Measurements from ENCODE around the gene NRAP. TPM values are rescaled to one million over a fixed set of nuclear protein-coding genes. Genes with fewer than 3 reads are reported as not detected.

The NRAP gene
- total and polyA plus RNA-seq, 12 donors: 168 to 1,999 (median 1,161) TPM

DNA sequence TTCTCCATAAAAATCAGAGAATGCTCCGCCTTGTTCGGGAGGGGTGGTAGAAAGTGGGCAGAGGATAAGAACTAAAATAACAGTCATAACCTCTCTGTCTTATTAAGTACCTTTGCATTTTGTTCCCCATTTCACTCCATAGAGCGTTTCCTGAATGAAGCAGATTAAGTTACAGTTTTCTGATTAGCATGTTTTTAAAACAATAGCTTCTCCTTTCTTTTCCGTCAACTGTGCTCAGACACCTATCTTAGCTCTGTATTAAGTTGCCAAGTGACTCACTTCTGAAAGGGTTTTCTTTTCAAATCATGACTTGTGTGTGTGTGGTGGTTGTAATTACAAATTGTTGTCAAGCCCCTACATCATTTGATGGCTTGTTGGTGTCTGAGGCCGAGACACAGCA is 109.6 kb downstream of the NRAP start:
- TF ChIP-seq, protein P1, sequence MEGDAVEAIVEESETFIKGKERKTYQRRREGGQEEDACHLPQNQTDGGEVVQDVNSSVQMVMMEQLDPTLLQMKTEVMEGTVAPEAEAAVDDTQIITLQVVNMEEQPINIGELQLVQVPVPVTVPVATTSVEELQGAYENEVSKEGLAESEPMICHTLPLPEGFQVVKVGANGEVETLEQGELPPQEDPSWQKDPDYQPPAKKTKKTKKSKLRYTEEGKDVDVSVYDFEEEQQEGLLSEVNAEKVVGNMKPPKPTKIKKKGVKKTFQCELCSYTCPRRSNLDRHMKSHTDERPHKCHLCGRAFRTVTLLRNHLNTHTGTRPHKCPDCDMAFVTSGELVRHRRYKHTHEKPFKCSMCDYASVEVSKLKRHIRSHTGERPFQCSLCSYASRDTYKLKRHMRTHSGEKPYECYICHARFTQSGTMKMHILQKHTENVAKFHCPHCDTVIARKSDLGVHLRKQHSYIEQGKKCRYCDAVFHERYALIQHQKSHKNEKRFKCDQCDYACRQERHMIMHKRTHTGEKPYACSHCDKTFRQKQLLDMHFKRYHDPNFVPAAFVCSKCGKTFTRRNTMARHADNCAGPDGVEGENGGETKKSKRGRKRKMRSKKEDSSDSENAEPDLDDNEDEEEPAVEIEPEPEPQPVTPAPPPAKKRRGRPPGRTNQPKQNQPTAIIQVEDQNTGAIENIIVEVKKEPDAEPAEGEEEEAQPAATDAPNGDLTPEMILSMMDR (IDR thresholded peaks at IDR 0.05): no peak
- intact Hi-C loops (cut with DNase I): no loop called here
- Histone ChIP-seq H3K4me1 (peaks cover 0 to 16% (median 6%) of the 10 kb centered on the region in 9 donors), H3K27ac (no peak overlapping the region), H3K36me3 (no peaks in the 10 kb centered on the region), H3K9me3 (no peaks in the 10 kb centered on the region), H3K27me3 (peaks cover 0 to 45% (median 13%) of the 10 kb centered on the region in 7 donors), H3K4me3 (no peak overlapping the region)
- DNase-seq (no peak), ATAC-seq (no peak)
- 65 to 83% methylated on average over 5 of the region's 5 CpGs for WGBS, 2 donors

DNA sequence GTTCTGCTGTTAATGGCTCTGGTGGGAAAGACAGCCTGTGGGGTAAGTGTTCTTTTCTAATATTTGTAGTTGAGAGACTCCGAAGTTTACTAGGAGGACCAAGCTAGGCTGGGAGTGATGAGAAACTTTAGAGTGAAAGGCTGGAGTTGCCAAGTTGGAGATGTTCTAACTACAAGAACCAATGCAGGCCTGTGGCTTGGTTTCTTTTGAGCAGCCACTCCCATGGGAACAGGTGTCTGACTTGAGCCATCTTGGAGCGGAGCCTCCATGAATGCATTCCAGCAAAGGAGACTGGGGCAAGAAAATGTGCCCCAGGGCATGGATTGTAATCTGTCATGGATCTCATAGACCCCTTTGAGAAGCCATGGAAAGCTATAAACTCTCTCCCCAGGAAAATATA is 110.7 kb downstream of the NRAP start:
- Histone ChIP-seq H3K4me1 (peaks cover 0 to 14% (median 6%) of the 10 kb centered on the region in 9 donors), H3K27ac (no peak overlapping the region), H3K36me3 (no peaks in the 10 kb centered on the region), H3K4me3 (no peak overlapping the region), H3K27me3 (peaks cover 0 to 35% (median 11%) of the 10 kb centered on the region in 7 donors), H3K9me3 (no peaks in the 10 kb centered on the region)
- TF ChIP-seq, protein P1 (IDR thresholded peaks at IDR 0.05): no peak
- WGBS, 2 donors: 96 to 98% methylated on average over 2 of the region's 2 CpGs
- intact Hi-C loops (cut with DNase I): no loop called here
- ATAC-seq: no peak
- DNase-seq: no peak

DNA sequence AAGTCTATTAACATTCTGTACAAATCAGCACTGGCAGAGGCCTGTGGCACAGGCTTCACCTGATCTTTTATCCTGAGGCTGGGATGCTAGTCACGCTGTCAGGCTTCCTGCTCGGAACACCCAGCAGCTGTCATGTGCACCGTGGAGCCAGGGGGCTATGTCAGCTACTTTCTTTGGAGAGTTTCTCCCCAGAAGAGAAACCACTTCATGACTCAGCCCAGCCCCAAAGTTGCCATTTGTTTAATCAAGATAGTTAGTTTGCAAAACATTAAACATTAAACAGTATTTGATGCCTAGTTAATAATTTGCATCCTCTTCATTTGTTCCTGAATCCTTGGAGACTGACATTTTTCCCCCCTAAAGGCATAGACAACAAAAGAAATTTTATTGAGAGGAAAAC is 111.1 kb downstream of the NRAP start, which contains the start of gene HABP2:
TSS of gene HABP2 (plus strand) at position 353 of the 400 bp plus-strand sequence. CDS start 69 bp downstream, outside the sequence.
- no peak for DNase-seq
- no peak for ATAC-seq
- TF ChIP-seq, protein P1 (IDR thresholded peaks at IDR 0.05): no peak
- H3K4me3 ChIP-seq: no peak within 1 kb of the TSS
- H3K27me3 ChIP-seq: peaks cover 0 to 34% (median 10%) of the 10 kb centered on the region in 7 donors
- H3K27ac ChIP-seq: no peak within 1 kb of the TSS
- WGBS, 2 donors: 75 to 80% methylated on average over 3 of the region's 3 CpGs
- intact Hi-C loops (cut with DNase I): no loop called here
- H3K9me3 ChIP-seq: no peaks in the 10 kb centered on the region
- H3K36me3 ChIP-seq: no peaks in the 10 kb centered on the region
- H3K4me1 ChIP-seq: peaks cover 0 to 11% (median 6%) of the 10 kb centered on the region in 9 donors

DNA sequence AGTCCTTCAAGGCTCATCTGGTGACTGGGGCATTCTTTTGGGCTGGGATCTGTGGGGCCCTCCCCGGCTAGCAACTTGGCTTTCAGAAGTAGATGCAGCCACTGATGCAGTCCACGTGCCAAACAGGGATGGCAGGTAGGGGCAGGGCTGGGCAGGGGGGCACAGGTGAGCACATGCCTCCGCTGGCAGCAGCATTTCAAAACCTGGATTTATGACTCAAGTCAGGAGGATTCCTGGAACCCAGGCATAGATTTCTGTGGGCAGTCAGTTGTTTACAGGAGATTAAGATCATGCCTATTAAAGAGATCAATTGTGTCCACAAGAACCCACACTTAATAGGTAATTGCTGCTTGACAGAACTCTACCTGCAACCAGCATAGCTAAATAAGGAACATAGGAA is 111.8 kb downstream of the NRAP start:
- TF ChIP-seq, protein P1 (IDR thresholded peaks at IDR 0.05): no peak
- no peak for ATAC-seq
- H3K36me3 ChIP-seq: no peaks in the 10 kb centered on the region
- H3K4me3 ChIP-seq: no peak overlapping the region
- intact Hi-C loops (cut with DNase I): no loop called here
- H3K9me3 ChIP-seq: no peaks in the 10 kb centered on the region
- no peak overlapping the region for H3K27ac ChIP-seq
- WGBS, 2 donors: 89 to 95% methylated on average over 3 of the region's 3 CpGs
- peaks cover 0 to 4% (median 2%) of the 10 kb centered on the region in 9 donors for H3K4me1 ChIP-seq
- peaks cover 0 to 29% (median 7%) of the 10 kb centered on the region in 7 donors for H3K27me3 ChIP-seq
- DNase-seq: no peak
